ENCODE data around the gene KRT78. TPM values are rescaled to one million over a fixed set of nuclear protein-coding genes. Genes with fewer than 3 reads are reported as not detected.

Gene KRT78
- total RNA-seq, 1 donor from 2014 or later = not detected

DNA sequence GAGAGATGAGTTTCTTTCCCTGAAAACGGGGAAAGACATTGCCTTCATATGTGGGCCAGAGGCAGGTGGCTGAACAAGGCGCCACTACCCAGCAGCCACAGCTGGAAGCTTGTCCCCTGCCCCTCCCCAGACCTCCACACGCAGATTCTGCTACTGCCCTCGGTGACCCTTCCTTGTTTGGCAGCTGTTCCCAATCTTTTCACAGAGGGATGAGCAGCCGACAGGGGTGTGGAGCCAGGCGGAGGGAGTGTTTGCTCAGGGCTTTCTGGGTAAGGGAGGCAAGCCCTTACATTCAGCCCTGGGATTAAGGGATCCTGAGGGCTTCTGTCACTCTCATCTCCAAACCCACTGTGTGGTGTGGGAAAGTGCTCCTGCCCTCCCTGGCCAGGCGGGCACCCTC lies 30.4 kb downstream of the KRT78 start:
- no peak for DNase-seq (ENCODE audit: low spot score in 2 of 2, unreplicated experiment in 2 of 2)
- peak overlapping the region; percentile 76 for H3K27ac Mint-ChIP-seq
- peaks cover 2% of the 10 kb centered on the region for H3K27me3 Mint-ChIP-seq (ENCODE audit: low read depth)
- peaks cover 36% of the 10 kb centered on the region for H3K4me1 Mint-ChIP-seq
- no peak for TF ChIP-seq CTCF (IDR thresholded peaks at IDR 0.05; ENCODE audit: unreplicated experiment)
- H3K9me3 Mint-ChIP-seq = no peaks in the 10 kb centered on the region
- no peaks in the 10 kb centered on the region for H3K36me3 Mint-ChIP-seq
- no peak overlapping the region for H3K4me3 Mint-ChIP-seq

- Mint-ChIP-seq H3K27ac (no peak overlapping the region), H3K36me3 (no peaks in the 10 kb centered on the region), H3K4me3 (no peak overlapping the region), H3K27me3 (ENCODE audit: low read depth) (peaks cover 2% of the 10 kb centered on the region), H3K9me3 (no peaks in the 10 kb centered on the region), H3K4me1 (peaks cover 39% of the 10 kb centered on the region)
- no peak for DNase-seq (ENCODE audit: low spot score in 2 of 2, unreplicated experiment in 2 of 2)
- no peak for TF ChIP-seq CTCF (IDR thresholded peaks at IDR 0.05; ENCODE audit: unreplicated experiment)
Measured at GRCh38 chr12:52817699-52818238, 31.0 kb downstream of the KRT78 start.

GRCh38 chr12:52817003-52817698 lies 31.6 kb downstream of the KRT78 start:
- Mint-ChIP-seq H3K4me3 (no peak overlapping the region), H3K36me3 (no peaks in the 10 kb centered on the region), H3K27me3 (ENCODE audit: low read depth) (peaks cover 2% of the 10 kb centered on the region), H3K9me3 (no peaks in the 10 kb centered on the region), H3K4me1 (peaks cover 41% of the 10 kb centered on the region), H3K27ac (no peak overlapping the region)
- no peak for DNase-seq (ENCODE audit: low spot score in 2 of 2, unreplicated experiment in 2 of 2)
- TF ChIP-seq CTCF (IDR thresholded peaks at IDR 0.05; ENCODE audit: unreplicated experiment) = no peak

DNA sequence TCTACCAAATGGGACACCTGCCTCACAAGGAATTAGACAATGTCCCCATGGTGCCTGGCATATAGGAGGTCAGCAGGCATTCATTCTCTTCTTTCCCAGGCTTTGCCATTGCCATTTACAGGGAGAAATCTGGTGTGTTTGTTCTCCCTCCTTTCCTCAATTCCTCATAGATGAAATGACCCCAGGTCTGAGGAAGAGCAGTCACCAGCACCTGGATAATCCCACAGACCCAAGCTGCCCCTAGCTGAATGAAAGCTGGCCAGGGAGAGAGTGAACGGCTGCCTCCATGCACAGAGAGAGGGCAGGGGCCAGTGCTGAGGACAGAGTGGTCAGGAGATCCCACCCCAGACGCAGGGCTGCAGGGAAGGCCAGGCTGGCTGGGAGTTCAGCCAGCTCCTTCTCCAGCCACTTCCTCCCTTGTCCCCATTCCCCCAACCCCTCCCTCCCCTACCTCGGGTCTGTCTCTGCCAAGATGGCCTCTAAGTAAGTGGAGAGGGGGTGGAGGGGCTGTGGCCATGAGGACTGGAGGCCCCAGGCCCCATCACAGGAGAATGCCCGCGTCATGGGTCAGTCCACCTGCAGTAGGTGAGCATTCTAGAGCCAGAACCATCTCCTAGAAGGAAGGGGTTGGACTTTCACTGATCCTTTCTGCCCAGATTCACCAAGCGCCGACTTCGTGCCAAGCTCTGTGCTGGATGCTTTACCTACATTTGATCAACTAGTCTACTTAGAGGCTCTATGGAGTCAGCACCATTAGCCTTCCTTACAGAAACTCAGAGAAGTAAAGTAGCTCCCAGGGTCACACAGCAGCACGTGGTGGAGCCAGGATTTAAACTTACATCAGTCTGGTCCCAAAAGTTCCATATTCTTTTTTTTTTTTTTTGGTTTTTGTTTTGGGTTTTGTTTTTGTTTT lies 32.9 kb downstream of the KRT78 start:
- no peaks in the 10 kb centered on the region for H3K9me3 Mint-ChIP-seq
- H3K4me1 Mint-ChIP-seq = peaks cover 37% of the 10 kb centered on the region
- no peak overlapping the region for H3K4me3 Mint-ChIP-seq
- H3K27ac Mint-ChIP-seq = no peak overlapping the region
- DNase-seq (ENCODE audit: low spot score in 2 of 2, unreplicated experiment in 2 of 2) = no peak
- no peaks in the 10 kb centered on the region for H3K36me3 Mint-ChIP-seq
- TF ChIP-seq CTCF (IDR thresholded peaks at IDR 0.05; ENCODE audit: unreplicated experiment) = no peak
- H3K27me3 Mint-ChIP-seq (ENCODE audit: low read depth) = no peaks in the 10 kb centered on the region

GRCh38 chr12:52815161-52815560 lies 33.6 kb downstream of the KRT78 start:
- H3K9me3 Mint-ChIP-seq = no peaks in the 10 kb centered on the region
- no peak overlapping the region for H3K27ac Mint-ChIP-seq
- H3K4me1 Mint-ChIP-seq = peaks cover 31% of the 10 kb centered on the region

More at GRCh38 chr12:52815161-52815560, 33.6 kb downstream of the KRT78 start:
- Mint-ChIP-seq H3K36me3 (no peaks in the 10 kb centered on the region), H3K27me3 (ENCODE audit: low read depth) (no peaks in the 10 kb centered on the region), H3K4me3 (no peak overlapping the region)
- DNase-seq (ENCODE audit: low spot score in 2 of 2, unreplicated experiment in 2 of 2) = no peak
- no peak for TF ChIP-seq CTCF (IDR thresholded peaks at IDR 0.05; ENCODE audit: unreplicated experiment)
